Right lobe of liver (tissue), 4 donors: ENCODE results near the gene TMEM158.

Experiments used
- CTCF ChIP-seq, 4 donors: fragments of 200-600 bp in 3 of 4; fragments of 450-650 bp in 1 of 4; IDR thresholded peaks; one replicate each; pipeline versions ENCODE4 v1.5.1 to v1.8.0; 2016 to 2022; ENCODE audit warnings: antibody characterized with exemption in 4 of 4, mild to moderate bottlenecking in 2 of 4
- POLR2A ChIP-seq: fragments of 450-650 bp; IDR thresholded peaks from one replicate; pipeline ENCODE4 v1.6.1; 2017; ENCODE audit warnings: antibody characterized with exemption, mild to moderate bottlenecking
- donor health status: DM: no; HTN: no; CAD: no.
- donor health status: DM: no; HTN: no; CAD: no.
- donor health status: DM: no; HTN: yes; CAD: no.

- TF ChIP-seq CTCF (IDR thresholded peaks at IDR 0.05) (no peak), POLR2A (no peak)
Observed at GRCh38 chr3:45205126-45205525, 21.0 kb downstream of the TMEM158 start.
